Erythroblast (primary cell): Measurements from ENCODE around the gene CARNS1.

Source experiments
- GATA1 ChIP-seq: IDR thresholded peaks from 2 replicates; pipeline ENCODE4 v1.6.1; 2011; ENCODE audit warnings: low read depth, mild to moderate bottlenecking, control low read depth, low read length, moderate library complexity
- POLR2A ChIP-seq: IDR thresholded peaks from 2 replicates; pipeline ENCODE4 v1.6.1; 2011; ENCODE audit warnings: mild to moderate bottlenecking, low read length

DNA sequence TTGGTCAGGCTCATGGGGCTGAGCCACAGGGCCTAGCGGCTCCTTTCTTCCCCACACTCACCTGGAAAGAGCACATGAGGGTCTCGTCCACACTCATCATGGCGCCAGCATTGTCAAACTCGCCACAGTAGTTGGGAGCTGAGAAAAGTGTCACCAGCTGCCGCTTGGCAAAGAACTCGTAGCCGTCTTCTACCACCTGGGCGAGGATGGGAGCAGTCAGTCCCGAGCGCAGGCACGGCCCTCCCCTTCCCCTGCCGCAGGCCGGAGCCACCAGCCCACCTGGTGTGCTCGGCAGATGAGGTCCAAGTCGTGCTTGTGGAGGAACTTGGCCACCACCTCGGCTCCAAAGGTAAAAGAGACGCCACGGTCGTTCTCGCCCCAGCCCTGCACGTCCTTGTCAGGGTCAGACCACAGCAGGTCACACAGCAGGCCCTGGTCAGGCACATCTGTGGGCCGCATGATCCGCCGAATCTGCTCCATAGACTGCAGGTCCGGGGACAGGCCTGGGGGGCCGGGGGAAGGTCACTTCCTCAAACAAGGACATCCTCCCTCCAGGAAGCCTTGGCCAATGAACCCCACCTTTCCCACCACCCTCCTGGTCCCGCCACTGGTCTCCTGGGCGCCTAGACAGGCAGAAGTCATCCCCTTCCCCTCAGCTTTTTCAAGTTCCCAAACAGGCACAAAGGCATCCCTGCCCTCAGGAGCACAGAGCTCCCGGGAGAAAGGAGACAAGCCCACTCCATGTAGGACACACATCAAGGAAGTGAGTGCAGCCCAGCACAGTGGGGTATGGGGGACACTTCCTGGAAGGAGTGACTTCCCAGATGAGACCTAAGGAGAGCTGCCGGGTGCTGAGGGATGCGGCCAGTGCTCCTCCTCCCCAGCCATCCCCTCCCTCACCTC, 16.6 kb upstream of the CARNS1 start:
- no peak for TF ChIP-seq GATA1
- TF ChIP-seq POLR2A = no peak
